Measurements from ENCODE around the gene THSD4.

Gene THSD4

GRCh38 chr15:71825021-71825730 is 709.9 kb downstream of the THSD4 start:
- no peak for DNase-seq

- no peak for DNase-seq
These were observed 710.9 kb downstream of the THSD4 start for GRCh38 chr15:71826196-71826595.

GRCh38 chr15:71830981-71831380 is 715.7 kb downstream of the THSD4 start:
- DNase-seq = no peak
